Prostate gland (tissue), 2 donors: ENCODE measurements around the gene HOXB6.

Experiments
- POLR2A ChIP-seq: fragments of 450-650 bp; IDR thresholded peaks from one replicate; pipeline ENCODE4 v1.6.1; 2016; ENCODE audit warnings: antibody characterized with exemption, mild to moderate bottlenecking
- POLR2AphosphoS5 ChIP-seq: sonication (generic); formaldehyde crosslinking; IDR thresholded peaks from one replicate; pipeline ENCODE4 v1.6.1; 2017; ENCODE audit warnings: antibody characterized with exemption
- TF ChIP-seq, protein P1 (sequence below), 4 experiments: fragments of 200-600 bp in 2 of 4; fragments of 450-650 bp in 2 of 4; sonication (generic) in 2 of 4; IDR thresholded peaks; 1 replicate in 3 of 4; 2 replicates in 1 of 4; pipeline ENCODE4 v1.5.1; 2016 to 2019; ENCODE audit warnings: antibody characterized with exemption in 4 of 4, mild to moderate bottlenecking in 2 of 4, moderate library complexity in 2 of 4

DNA sequence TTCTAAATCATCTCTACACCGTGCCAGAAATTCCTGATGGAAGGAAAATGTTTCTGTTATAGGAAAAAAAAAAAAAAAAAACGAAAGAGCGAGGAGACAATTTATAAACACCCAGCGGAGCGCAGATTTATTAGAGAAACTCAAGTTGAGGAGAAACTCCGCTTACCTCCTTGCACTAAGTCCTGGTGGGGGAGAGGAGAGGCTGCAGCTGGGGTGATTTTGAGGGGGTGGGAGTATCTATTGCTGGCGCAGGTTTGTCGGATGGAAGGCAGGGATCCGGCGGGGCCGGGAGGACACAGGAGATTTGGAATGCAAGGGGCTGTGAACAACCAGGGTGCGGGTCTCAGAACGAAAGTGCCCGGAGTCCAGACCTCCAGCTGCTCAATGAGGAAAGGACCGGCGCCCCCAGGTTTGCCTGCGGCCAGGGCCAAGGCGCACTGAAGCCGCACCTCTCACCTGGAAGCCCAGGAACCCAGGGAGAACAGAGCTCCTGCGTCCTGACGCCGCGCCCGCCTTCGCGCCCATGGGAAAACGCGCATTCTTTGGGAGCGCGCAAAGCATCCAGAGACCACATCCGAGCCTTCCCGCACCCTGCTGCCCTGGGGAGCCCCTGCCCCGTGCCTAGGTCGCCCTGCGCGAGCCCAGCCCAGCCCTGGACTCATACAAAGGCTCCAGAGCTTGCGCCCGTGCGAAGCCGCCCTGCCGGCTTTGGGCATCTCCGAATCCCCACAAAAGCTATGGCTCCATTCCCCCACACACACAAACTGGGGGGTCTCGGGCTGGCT lies 12.9 kb upstream of the HOXB6 start:
- TF ChIP-seq, protein P1, sequence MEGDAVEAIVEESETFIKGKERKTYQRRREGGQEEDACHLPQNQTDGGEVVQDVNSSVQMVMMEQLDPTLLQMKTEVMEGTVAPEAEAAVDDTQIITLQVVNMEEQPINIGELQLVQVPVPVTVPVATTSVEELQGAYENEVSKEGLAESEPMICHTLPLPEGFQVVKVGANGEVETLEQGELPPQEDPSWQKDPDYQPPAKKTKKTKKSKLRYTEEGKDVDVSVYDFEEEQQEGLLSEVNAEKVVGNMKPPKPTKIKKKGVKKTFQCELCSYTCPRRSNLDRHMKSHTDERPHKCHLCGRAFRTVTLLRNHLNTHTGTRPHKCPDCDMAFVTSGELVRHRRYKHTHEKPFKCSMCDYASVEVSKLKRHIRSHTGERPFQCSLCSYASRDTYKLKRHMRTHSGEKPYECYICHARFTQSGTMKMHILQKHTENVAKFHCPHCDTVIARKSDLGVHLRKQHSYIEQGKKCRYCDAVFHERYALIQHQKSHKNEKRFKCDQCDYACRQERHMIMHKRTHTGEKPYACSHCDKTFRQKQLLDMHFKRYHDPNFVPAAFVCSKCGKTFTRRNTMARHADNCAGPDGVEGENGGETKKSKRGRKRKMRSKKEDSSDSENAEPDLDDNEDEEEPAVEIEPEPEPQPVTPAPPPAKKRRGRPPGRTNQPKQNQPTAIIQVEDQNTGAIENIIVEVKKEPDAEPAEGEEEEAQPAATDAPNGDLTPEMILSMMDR (IDR thresholded peaks at IDR 0.05), result no peak
- TF ChIP-seq POLR2A (no peak), POLR2AphosphoS5 (no peak)
